HG03280 (cell line): Measurements from ENCODE around the gene COL26A1.
A peak's percentile ranks its signal among the peaks of the same experiment; 100 is the strongest.
"Not testable (repeated sequence)": the region's sequence is repeated elsewhere in the genome, so short reads cannot be mapped to it uniquely, and the experiment has no call there.

ENCODE experiments used
- ATAC-seq: cut with Tn5 transposase; IDR thresholded peaks from one replicate; pipeline ENCODE4 v1.9.1; 2021; ENCODE audit warnings: mild to moderate bottlenecking, moderate library complexity; ENCODE audit not compliant: unreplicated experiment

The COL26A1 gene

DNA sequence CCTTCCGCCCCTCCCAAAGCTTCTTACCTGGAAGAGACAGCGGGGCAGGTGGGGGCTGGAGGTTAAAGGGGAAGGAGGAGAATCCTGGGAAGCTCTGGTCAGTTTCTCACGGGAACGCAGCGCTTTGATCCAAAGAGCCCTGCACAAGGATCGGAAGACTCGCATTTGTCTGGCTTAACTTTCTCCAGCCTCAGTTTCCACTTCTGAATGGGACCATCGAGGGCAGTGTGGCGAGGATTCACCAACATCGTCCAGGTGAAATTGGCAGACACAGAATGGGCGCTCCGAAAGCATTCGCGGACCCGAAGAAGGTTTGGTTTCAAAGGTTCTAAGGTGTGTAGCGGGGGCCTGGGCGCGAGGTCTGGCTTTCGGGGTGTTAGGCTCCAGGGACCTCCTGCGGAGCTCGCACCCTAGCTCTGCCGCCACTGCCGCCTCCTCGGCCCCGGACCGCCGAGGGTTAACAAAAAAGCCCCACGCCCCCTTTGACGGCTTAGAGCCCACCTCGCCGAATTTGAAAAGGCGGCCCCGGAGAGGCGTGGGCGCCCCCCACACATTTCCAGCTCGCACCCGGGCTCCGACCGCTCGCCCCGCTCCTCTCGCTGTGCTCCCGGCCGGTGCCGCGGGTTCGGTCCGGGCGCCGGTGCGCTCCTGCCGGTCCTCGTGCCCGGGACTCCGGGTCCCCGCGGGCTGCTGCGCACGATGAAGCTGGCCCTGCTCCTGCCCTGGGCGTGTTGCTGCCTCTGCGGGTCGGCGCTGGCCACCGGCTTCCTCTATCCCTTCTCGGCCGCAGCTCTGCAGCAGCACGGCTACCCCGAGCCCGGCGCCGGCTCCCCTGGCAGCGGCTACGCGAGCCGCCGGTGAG, at the start of gene COL26A1:
COL26A1 (plus strand) TSS at position 542 of the 862 bp plus-strand sequence; CDS start at position 700, 158 bp downstream.
- no peak for ATAC-seq

DNA sequence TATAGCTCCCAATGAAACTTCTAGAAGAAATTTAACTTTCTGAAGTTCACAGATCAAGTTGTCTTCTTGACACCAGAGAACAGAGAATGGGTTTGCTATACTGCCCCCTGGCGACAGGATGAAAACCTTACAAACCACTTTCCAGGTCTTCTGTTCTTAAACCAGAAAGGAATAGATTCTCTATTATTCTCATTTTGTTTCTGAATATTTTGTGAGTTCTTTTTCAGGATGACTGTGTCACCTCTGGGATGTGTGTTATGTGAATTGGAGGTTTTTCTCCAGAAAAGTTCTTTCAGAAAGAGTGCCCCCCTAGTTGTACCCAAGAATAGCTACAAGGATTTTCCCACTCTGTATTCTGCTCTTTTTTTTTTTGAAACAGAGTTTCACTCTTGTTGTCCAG, 47.3 kb upstream of the COL26A1 start:
- ATAC-seq: no peak

DNA sequence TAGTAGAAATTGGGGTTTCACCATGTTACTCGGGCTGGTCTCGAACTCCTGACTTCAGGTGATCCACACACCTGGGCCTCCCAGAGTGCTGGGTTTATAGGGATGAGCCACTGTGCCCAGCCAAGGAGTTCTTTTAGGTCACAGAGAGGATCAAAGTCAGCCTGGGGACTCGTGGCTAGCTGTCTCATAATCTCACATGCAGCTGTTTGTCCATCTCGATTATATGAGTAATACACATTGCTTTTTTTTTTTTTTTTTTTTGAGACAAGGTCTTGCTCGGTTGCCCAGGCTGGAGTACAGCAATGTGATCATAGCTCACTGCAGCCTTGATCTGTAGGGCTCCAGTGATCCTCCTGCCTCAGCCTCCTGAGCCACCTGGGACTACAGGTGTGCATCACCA, 43.3 kb upstream of the COL26A1 start:
- no peak for ATAC-seq

DNA sequence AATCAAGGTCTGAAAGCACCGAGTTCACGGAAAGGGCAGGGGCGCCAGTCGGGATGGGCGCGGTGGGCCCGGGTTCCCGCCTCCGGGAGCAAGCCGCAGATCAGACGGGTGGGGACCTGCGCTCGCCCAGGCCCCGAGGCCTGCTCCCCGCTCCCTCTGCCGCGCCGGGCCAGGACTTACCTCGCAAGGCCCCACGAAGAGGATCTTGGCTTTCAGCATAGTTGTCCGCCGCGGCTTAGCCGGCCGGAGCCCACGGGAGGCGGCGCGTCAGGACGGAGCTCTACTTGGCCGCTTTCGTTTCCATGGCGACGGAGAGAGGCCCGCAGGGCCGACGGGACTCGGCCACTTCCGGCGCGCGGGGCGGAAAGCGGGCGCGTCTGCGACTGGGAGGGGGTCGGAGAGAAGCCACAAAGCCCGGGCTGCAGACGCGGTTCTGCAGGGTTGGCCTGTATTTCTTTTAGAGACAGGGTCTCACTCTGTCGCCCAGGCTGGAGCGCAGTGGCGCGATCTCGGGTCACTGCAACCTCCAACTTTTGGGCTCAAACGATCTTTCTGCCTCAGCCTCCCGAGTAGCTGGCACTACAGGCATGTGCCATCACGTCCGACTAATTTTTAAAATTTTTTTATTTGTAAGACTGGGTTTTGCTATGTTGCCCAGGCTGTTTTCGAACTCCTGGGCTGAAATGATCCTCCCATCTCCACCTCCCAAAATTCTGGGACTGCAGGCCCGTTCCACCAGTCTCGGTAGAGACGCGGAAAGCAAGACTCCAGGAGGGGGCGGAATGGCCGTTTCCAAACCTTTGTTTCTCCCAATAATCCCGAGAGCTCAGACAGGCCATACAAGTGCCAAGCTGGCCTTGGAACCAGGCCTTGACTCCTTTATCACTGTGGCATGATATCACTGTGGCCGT, 40.9 kb upstream of the COL26A1 start, which contains the start of gene IFT22:
IFT22 (minus strand) TSS at position 322 of the 911 bp plus-strand sequence; CDS start at position 219, 103 bp downstream.
- ATAC-seq: peak; percentile 93

DNA sequence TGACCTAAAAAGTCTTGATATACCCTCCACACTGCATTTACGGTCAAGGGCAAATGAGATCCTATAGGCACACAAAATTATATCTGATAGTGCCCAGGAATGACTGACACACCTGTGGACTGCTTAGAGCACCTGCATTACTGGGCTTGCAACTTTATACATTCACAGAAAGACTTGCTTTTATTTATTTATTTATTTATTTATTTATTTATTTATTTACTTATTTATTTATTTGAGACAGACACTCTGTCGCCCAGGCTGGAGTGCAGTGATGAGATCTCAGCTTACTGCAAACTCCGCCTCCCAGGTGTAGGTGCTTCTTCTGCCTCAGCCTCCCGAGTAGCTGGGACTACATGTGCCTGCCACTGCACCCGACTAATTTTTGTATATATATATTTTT, 34.5 kb upstream of the COL26A1 start:
- no peak for ATAC-seq

DNA sequence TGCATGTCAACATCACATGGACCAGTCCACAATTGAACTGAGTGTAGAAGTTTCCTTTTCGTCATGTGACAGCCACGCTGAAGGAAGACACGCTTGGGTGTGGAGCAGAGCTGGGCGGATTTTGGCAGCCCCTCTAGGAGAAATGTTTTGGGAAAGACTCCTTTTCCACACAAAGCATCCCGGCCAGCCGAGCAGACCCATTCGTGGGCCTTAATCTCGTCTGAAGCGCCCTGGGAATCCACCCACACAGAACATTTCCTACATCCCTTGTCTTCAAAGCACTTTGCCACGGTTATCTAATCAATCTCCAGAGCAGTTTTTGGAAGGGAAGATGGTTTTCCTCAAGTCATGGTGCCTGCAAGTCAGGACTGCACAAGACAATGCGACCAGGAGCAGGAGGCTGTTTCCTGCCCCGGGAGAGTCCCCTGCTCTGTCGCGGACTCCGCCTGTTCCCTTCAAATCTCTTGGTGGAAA, 32.6 kb upstream of the COL26A1 start:
- no peak for ATAC-seq

DNA sequence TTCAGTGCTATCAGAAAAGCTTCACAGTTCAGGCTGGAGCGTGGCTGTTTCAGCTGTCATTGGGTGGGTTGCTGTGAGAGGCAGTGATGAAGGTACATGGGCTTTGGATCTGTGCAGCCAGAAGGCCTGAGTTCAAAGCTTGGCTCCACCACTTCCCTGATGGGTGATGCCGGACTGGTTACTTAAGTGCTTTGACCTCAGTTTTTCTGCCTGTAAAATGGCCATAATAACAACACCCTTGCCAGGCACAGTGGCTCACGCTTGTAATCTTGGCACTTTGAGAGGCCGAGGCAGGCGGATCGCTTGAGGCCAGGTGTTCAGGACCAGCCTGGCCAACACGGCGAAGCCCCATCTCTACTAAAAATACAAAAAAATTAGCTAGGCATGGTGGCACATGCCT, 30.6 kb upstream of the COL26A1 start:
- no peak for ATAC-seq

DNA sequence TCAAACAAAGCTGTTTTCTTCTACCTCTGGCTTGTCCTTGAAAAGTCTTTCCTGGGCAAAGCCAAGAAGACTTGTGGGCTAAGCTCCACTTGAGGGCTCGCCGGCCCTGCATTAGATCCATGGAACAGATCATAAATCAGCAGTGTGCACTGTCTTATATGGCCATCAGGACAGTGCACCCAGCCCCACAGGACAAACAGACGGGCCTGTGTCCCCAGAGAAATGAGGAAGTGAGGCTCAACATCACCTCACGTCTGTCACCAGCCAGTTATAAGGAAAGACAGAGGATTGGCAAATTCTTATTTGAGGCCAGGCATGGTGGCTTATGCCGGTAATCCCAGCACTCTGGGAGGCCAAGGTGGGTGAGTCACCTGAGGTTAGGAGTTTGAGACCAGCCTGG, 28.8 kb upstream of the COL26A1 start:
- ATAC-seq: no peak

DNA sequence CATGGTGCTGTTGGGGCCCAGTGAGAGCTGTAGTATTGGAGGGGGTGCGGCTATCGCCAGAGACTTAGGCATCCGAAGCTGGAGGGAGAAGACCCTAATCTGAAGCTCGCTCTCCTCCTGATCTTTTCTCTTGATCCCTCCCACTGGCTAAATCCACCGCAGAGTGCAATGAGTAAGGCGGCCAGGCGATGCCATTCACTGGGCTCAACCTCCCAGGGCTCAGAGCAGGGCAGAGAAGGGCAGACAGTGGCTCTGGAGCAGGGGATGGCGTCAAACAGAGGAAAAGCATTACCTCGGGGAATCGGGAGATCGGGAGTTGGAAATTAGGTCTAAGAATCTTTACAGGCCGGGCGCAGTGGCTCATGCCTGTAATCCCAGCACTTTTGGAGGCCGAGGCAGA, 22.3 kb upstream of the COL26A1 start:
- ATAC-seq: no peak

DNA sequence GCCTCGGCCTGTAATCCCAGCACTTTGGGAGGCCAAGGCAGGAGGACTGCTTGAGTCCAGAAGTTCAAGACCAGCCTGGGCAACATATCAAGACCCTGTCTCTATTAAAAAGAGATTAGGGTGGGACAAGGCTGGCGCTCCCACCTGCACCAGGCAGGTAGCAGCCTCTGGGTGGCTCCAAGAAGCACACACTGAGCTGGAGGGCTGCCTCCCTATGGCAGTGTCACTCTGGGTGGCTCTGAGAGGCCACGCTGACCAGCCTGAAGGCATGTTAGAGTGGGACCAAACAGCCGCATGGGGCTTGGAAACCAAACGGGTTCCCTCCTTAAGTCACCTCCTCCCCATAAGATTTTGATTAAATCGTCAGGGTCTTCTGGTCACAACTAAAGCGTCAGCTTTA, 19.8 kb upstream of the COL26A1 start:
- no peak for ATAC-seq

DNA sequence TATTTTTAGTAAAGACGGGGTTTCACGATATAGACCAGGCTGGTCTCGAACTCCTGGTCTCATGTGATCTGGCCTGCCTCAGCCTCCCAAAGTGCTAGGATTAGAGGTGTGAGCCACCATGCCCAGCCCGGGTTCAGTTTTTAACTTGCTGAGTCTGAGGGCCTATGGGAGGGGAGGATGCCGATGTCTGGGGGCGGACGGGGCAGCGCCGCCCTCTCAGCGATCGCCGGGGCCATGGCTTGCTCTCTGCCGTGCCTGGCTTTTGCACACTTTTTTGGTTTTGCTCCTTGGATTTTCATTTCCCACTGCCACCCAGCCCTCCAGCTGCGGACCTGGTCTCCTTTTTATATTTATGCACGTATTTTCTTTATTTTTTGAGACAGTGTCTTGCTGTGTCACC, 15.2 kb upstream of the COL26A1 start:
- ATAC-seq: no peak

DNA sequence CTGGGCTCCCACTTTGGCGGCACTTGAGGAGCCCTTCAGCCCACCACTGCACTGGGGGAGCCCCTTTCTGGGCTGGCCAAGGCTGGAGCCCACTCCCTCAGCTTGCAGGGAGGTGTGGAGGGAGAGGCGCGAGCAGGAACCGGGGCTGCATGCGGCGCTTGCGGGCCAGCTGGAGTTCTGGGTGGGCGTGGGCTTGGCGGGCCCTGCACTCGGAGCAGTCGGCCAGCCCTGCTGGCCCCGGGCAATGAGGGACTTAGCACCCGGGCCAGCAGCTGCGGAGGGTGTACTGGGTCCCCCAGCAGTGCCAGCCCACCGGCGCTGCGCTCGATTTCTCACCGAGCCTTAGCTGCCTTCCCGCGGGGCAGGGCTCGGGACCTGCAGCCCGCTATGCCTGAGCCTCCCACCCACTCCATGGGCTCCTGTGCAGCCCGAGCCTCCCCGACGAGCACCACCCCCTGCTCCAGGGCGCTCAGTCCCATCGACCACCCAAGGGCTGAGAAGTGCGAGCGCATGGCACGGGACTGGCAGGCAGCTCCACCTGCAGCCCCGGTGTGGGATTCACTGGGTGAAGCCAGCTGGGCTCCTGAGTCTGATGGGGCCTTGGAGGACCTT, 14.1 kb upstream of the COL26A1 start:
- ATAC-seq: not testable (repeated sequence)

DNA sequence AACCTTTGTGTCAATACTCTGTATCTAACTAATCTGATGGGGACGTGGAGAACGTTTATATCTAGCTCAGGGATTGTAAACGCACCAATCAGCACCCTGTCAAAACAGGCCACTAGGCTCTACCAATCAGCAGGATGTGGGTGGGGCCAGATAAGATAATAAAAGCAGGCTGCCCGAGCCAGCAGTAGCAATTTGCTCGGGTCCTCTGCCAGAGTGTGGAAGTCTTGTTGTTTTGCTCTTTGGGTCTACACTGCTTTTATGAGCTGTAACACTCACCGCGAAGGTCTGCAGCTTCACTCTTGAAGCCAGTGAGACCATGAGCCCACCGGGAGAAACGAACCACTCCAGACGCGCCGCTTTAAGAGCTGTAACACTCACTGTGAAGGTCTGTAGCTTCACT, 13.4 kb upstream of the COL26A1 start:
- not testable (repeated sequence) for ATAC-seq

DNA sequence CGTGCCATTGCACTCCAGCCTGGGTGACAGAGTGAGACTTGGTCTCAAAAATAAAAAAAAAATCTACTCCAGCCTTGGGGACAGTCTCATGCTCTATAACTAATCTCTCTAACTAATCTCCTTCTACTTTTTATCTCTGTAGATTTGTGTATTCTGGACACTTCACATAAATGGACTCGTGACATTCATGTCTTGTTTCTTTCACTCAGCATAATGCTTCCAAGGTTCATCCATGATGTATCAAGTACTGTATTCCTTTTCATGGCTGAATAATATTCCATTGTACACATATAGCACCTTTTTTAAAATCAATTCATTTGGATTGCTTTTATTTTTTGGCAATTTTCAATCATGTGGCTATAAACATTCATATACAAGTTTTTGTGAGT, 9.8 kb upstream of the COL26A1 start:
- no peak for ATAC-seq

DNA sequence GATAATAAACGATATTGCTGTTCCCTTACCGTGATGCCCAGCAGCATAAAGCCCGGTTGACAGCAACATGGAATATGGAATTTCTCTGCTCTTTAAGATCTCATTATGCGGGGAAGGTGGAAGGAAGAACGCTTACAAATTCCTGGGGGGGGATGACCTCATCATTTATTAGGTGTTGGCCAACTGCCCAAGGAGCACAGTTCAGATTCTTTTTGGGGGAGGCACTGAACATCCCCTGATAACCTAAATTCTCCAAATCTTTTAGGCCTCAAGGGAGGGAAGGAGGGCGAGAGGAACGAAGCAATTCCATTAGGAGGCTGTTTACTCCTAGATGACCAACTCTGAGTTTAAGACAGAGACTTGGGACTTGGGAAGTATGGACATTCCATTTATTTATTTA, 5.2 kb upstream of the COL26A1 start:
- ATAC-seq: no peak

DNA sequence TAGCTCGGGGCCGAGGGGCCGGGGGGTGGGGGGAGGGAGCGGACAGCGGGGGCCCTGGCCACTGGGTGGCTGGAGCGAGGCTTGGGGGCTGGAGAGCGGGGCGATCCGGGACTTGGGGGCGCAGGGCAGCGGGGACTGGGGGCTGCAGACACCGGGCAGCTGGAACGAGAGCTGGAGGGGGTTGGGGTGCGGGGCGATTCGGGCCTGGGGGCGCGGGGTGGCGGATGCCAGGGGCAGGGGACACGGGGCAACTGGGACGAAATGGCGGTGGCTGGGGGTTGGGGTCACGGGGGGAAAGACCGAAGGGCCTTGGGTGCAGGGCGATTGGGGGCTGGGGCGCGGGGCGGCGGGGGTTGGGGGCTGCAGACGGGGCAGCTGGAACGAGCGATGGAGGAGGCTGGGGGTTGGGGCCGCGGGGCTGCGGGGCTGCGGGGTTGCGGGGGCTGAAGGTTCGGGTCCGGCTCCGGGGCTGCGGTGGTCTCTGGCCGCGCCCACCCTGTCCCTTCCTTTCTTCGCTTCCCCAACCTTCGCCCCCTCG, 590 bp downstream of the COL26A1 start:
- no peak for ATAC-seq

DNA sequence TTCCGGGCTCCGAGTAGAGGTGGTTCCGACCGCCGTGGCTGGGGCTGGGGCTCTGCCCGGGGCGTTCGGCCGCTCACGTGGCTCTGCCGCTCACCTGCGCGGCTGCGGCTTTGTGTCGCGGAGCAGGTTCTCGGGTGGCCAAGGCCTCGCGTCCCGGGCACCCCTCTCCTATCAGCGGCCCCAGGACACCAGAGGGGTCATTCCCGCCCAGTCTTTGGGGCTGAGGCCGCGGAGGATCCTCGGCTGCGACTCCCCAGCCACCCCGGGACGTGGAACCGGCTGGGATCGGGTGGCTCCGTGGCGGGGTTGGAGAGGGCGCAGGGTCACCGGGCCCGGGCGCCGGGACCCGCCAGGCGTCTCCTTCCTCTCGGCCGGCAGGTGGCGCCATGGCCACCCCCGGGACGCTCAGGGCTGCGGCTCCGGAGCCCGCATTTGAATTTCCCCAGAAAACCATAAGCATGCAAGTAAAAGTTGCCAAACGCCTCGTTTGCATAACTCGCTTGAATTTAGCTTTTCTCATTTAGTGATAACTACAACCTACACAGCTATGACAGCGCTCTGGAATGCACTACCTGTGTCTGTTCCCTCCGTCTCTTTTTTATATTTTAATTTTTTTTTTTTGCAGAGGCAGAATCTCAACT, 1.2 kb downstream of the COL26A1 start:
- ATAC-seq: no peak

DNA sequence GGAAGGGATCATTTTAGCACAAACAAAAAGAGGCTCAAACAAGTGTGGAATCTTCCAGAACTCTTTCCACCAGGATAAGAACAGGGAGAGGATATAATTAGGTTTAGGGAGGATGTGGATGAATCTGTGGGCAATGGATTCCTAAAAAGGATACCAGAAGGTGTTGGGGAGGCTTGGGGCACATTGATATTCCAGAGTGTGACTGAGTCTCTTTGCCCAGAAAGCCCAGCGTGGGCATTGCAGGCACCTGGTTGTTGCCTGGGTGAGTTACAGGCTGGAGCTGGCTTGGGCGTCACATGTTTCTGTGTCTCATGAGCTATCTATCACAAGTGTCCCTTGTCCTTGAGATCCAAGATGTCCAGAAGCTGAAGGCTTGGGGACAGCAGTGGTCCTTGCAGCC, 3.3 kb downstream of the COL26A1 start:
- ATAC-seq: no peak

DNA sequence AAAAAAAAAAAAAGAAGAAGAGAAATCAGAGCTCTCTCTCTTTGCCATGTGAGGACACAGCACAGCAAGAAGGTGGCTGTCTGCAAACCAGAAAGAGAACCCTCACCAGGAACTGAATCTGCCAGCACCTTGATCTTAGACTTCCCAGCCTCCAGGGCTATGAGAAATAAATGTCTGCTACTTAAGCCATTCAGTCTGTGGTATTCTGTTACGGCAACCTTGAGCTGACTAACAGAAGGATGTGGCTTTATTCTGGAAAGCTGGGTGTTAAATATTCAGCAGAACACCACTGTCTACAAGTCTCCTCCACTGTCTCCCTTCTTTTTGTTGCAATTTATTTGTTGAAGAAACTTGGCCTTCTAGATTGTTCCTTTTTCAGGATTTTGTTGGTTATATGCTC, 5.0 kb downstream of the COL26A1 start:
- ATAC-seq: no peak

DNA sequence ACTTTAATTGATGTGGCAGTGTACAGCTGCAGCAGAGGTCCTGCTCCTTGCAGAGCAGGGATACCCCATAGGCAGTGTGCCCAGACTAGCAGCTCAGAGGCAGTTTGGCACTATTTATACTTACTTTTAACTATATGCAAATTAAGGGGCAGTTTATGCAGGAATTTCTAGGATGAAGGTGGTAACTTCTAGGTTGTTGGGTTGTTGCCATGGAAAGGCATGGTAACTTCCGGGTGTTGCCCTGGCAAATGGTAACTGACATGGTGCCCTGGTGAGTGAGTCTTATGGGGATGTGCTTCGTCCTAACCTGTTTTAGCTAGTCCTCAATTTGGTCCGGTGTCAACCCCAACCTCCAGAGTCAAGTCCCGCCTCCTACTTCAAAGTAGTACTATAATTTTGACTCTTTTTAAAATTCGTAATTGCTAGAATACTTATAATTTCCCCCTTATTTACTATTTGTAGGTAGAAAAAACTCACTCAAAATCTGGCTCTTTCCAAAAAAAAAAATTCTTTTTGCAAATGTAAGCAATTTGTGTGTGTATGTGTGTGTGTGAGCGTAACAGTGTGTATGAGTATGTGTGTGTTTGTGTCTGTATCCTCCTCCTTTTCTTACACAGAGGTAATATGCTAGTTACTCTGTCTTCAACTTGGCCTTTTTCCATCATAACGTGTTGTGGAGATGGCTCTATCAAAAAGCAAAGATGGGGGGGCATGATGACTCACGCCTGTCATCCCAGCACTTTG, 5.9 kb downstream of the COL26A1 start:
- no peak for ATAC-seq
